AG09309 (cell line): ENCODE results near the gene SLC39A11.

Experiments
- DNase-seq: peaks from one replicate; pipeline ENCODE4 v3.0.0-alpha.2; 2010; ENCODE audit warnings: low read depth
- H3K4me3 ChIP-seq: 2 replicates; pipeline ENCODE4 v1.5.1; 2011; ENCODE audit warnings: mild to moderate bottlenecking, low read depth, low read length, moderate library complexity; ENCODE audit not compliant: control insufficient read depth
- CTCF ChIP-seq: IDR thresholded peaks from 2 replicates; pipeline ENCODE4 v1.5.1; 2011; ENCODE audit warnings: mild to moderate bottlenecking, low read depth, low read length, inconsistent platforms; ENCODE audit not compliant: insufficient read depth, control insufficient read depth; ENCODE audit errors: missing control alignments

SLC39A11 gene

GRCh38 chr17:73067075-73067474 is 25.4 kb downstream of the SLC39A11 start:
- TF ChIP-seq CTCF = no peak
- H3K4me3 ChIP-seq = no peak overlapping the region
- no peak for DNase-seq

- no peak for TF ChIP-seq CTCF
- no peak overlapping the region for H3K4me3 ChIP-seq
- no peak for DNase-seq
Measured at GRCh38 chr17:73066148-73066884, 26.2 kb downstream of the SLC39A11 start.

- no peak for DNase-seq
- no peak for TF ChIP-seq CTCF
- H3K4me3 ChIP-seq = no peak overlapping the region
Measured at GRCh38 chr17:73065376-73065775, 27.1 kb downstream of the SLC39A11 start.

- no peak for TF ChIP-seq CTCF
- DNase-seq = no peak
- no peak overlapping the region for H3K4me3 ChIP-seq
Measured at GRCh38 chr17:73064084-73064938, 28.2 kb downstream of the SLC39A11 start.

GRCh38 chr17:73062726-73063125 is 29.8 kb downstream of the SLC39A11 start:
- DNase-seq = no peak
- no peak overlapping the region for H3K4me3 ChIP-seq
- TF ChIP-seq CTCF = no peak

- TF ChIP-seq CTCF = no peak
- H3K4me3 ChIP-seq = no peak overlapping the region
- DNase-seq = no peak
Measured at GRCh38 chr17:73061161-73061560, 31.3 kb downstream of the SLC39A11 start.
